H1 (cell line): ENCODE results near the gene SH2B2. TPM values are rescaled to one million over a fixed set of nuclear protein-coding genes. Genes with fewer than 3 reads are reported as not detected.
A peak's percentile ranks its signal among the peaks of the same experiment; 100 is the strongest.

Source experiments
- BRCA1 ChIP-seq: IDR thresholded peaks from 2 replicates; pipeline ENCODE4 v1.6.1; 2012; ENCODE audit warnings: low read depth, low read length, improper control_type of control experiment
- CHD2 ChIP-seq: IDR thresholded peaks from 2 replicates; pipeline ENCODE4 v1.6.1; 2012; ENCODE audit warnings: low read length, improper control_type of control experiment
- EZH2 ChIP-seq: fragments of 200-600 bp; sonication (generic); IDR thresholded peaks from 2 replicates; pipeline ENCODE4 v1.7.1; 2012; ENCODE audit warnings: low read depth, mild to moderate bottlenecking, moderate library complexity, low read length, inconsistent platforms; ENCODE audit not compliant: severe bottlenecking
- GTF2F1 ChIP-seq: IDR thresholded peaks from 2 replicates; pipeline ENCODE4 v1.6.1; 2012; ENCODE audit warnings: low read depth, low read length, improper control_type of control experiment, borderline replicate concordance
- HDAC2 ChIP-seq, 2 experiments: fragments of 300-600 bp in 1 of 2; sonication (generic) in 1 of 2; IDR thresholded peaks; 2 replicates each; pipeline ENCODE4 v1.6.1; 2011 to 2012; ENCODE audit warnings: low read depth in 2 of 2, low read length in 2 of 2, mild to moderate bottlenecking in 2 of 2, moderate library complexity in 2 of 2, borderline replicate concordance in 1 of 2, inconsistent platforms in 1 of 2
- KDM1A ChIP-seq: fragments of 200-600, 300-600 bp; sonication (generic); IDR thresholded peaks from 2 replicates; pipeline ENCODE4 v1.7.1; 2016; ENCODE audit warnings: mild to moderate bottlenecking, low read length, borderline replicate concordance
- KDM4A ChIP-seq: IDR thresholded peaks from one replicate; pipeline ENCODE4 v1.7.1; 2012; ENCODE audit warnings: low read depth, mild to moderate bottlenecking, moderate library complexity, low read length, inconsistent platforms; ENCODE audit not compliant: severe bottlenecking
- KDM5A ChIP-seq: fragments of 200-600 bp; IDR thresholded peaks from 2 replicates; pipeline ENCODE4 v1.7.1; 2012; ENCODE audit warnings: mild to moderate bottlenecking, low read length, inconsistent platforms, mixed read lengths
- NANOG ChIP-seq: IDR thresholded peaks from 2 replicates; pipeline ENCODE4 v1.6.1; 2011; ENCODE audit warnings: low read length, low read depth, mild to moderate bottlenecking, inconsistent platforms; ENCODE audit not compliant: insufficient read depth, poor library complexity, severe bottlenecking
- PHF8 ChIP-seq: fragments of 200-600 bp; sonication (generic); conservative IDR thresholded peaks from 2 replicates; pipeline ENCODE4 v1.7.1; 2012; ENCODE audit warnings: low read depth, mild to moderate bottlenecking, inconsistent platforms, low read length, moderate library complexity
- POLR2A ChIP-seq, 2 experiments: IDR thresholded peaks; 1 replicate in 1 of 2; 2 replicates in 1 of 2; pipeline ENCODE4 v1.6.1; 2011; ENCODE audit warnings: low read depth in 2 of 2, low read length in 2 of 2, mild to moderate bottlenecking in 2 of 2; ENCODE audit errors: control extremely low read depth in 1 of 2
- POU5F1 ChIP-seq: IDR thresholded peaks from 2 replicates; pipeline ENCODE4 v1.6.1; 2011; ENCODE audit warnings: low read depth, mild to moderate bottlenecking, low read length, moderate library complexity
- RAD21 ChIP-seq, 2 experiments: IDR thresholded peaks in 1 of 2; conservative IDR thresholded peaks in 1 of 2; 2 replicates each; pipeline ENCODE4 v1.6.1; 2011; ENCODE audit warnings: low read depth in 2 of 2, low read length in 2 of 2, improper control_type of control experiment in 1 of 2, inconsistent platforms in 1 of 2, mild to moderate bottlenecking in 1 of 2, moderate library complexity in 1 of 2
- RNF2 ChIP-seq: fragments of 200-900, 300-1000 bp; sonication (generic); IDR thresholded peaks from 2 replicates; pipeline ENCODE4 v1.7.1; 2016; ENCODE audit warnings: borderline replicate concordance, low read depth, mild to moderate bottlenecking, antibody characterized with exemption, low read length; ENCODE audit not compliant: poor library complexity, severe bottlenecking; ENCODE audit errors: missing control alignments
- SIRT6 ChIP-seq: IDR thresholded peaks from one replicate; pipeline ENCODE4 v1.7.1; 2012; ENCODE audit warnings: low read length, inconsistent platforms
- SP2 ChIP-seq: IDR thresholded peaks from 2 replicates; pipeline ENCODE4 v1.6.1; 2012; ENCODE audit warnings: mild to moderate bottlenecking, low read length, inconsistent platforms
- SP4 ChIP-seq: IDR thresholded peaks from 2 replicates; pipeline ENCODE4 v1.6.1; 2012; ENCODE audit warnings: low read length, inconsistent platforms
- ZNF274 ChIP-seq: IDR thresholded peaks from 2 replicates; pipeline ENCODE4 v1.7.0; 2012; ENCODE audit warnings: low read length, borderline replicate concordance; ENCODE audit errors: extremely low read depth
- polyA plus RNA-seq, 7 experiments: library from polyadenylated mRNA; depleted of rRNA in 3 of 7; stranded (reverse) in 5 of 7; unstranded in 2 of 7; fragments of >200 nt in 5 of 7; fragments of 200-250 nt in 2 of 7; gene quantifications; 1 replicate in 5 of 7; 2 replicates in 1 of 7; 4 replicates in 1 of 7; pipeline versions ENCODE4 v1.2.1 to v1.2.3, GENCODE V29; 2011 to 2013; ENCODE audit warnings: missing spikeins in 2 of 7, mixed read lengths in 2 of 7
- total RNA-seq: library from RNA; stranded (reverse); fragmentation: NEBNext Ultra II Directional; extraction: Animal tissue kit (Norgen Biotek cat#: 25700); gene quantifications from 2 replicates; pipeline ENCODE4 v1.2.1, GENCODE V29; 2021
- TF ChIP-seq, protein P1 (sequence below): IDR thresholded peaks from 2 replicates; pipeline ENCODE4 v1.6.1; 2012; ENCODE audit warnings: inconsistent platforms

The SH2B2 gene
- total and polyA plus RNA-seq, 2 of the 8 experiments (the other 6 are each of a cell fraction or from before 2014, with no cell fraction given), result 11.5 to 18.7 TPM

DNA sequence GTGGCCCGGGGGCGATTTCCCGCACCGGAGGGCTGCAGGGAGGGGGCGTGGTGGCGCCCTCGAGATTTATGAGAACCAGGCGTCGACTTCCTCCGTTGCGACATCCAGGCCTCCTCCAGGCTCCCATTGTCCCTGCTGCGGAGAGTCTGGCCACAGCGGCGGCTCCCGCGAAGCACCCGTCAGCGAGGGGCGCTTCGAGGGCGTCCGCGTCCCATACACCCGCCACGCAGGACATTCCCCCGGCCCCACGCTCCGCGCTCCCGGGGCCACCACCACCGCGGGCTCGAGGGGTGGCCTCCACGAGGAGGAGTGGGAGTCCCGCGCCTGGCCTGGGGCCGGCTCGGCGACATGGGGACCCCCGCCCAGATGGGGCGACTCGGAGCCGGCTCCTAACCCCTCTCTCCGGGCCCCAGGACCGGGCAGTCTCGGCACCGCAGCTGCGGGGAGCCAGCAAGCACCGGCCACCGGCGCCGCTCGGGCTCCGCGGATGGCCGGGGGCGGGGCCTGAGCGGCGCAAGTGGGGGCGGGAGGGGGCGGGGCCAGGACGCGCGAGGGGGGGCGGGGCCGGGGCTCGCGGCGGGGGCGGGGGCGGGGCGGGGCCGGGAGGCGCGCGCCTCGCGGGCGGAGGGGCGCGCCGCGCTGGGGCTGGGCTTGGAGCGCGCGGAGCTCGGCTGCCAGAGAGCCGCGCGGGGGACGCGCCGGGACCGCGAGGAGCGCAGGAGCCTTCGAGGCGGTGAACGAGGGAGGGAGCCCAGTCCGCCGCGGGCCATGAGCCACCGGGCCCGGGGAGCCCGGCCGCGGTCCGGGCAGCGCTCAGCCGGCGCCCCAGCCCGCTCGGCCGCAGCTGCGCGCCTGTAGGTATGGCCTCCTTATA, at the start of gene SH2B2 (continued):
- TF ChIP-seq PHF8 (peak; percentile 34), NANOG (no peak), POU5F1 (no peak), ZNF274 (no peak), RNF2 (no peak), GTF2F1 (no peak), POLR2A (IDR thresholded peaks at IDR 0.05; ENCODE audit: control extremely low read depth in 1 of 2, low read depth in 2 of 2, low read length in 2 of 2) (peak in 1 of 2 experiments; percentile 23; a peak in 1 of 3 replicates), KDM4A (peak; percentile 81), KDM1A (no peak), CHD2 (no peak), SIRT6 (no peak), SP4 (no peak), BRCA1 (no peak), KDM5A (no peak), RAD21 (IDR thresholded peaks at IDR 0.05 in 1 of 2, conservative IDR thresholded peaks at IDR 0.05 in 1 of 2; ENCODE audit: low read depth in 2 of 2, low read length in 2 of 2) (no peak), HDAC2 (IDR thresholded peaks at IDR 0.05; ENCODE audit: borderline replicate concordance in 1 of 2, low read depth in 2 of 2, low read length in 2 of 2) (0 out of 4 replicates have a peak, but pooled peaks of 1 of the 2 experiments have one; percentile 38), EZH2 (no peak), SP2 (no peak)
- TF ChIP-seq, protein P1, sequence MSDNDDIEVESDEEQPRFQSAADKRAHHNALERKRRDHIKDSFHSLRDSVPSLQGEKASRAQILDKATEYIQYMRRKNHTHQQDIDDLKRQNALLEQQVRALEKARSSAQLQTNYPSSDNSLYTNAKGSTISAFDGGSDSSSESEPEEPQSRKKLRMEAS, result peak; percentile 26; the same call in 1 of the 2 replicates
